Nephron (organoid): Measurements from ENCODE around the gene SRL.

Experiments
- H3K27ac Mint-ChIP-seq, 3 experiments: 2 replicates each; pipeline ENCODE4 v1.8.0; 2020; ENCODE audit warnings: mixed read lengths in 3 of 3, mild to moderate bottlenecking in 2 of 3, moderate library complexity in 1 of 3
- H3K27me3 Mint-ChIP-seq: 2 replicates; pipeline ENCODE4 v1.8.0; 2021; ENCODE audit warnings: low read depth, mild to moderate bottlenecking, moderate library complexity, mixed read lengths
- H3K36me3 Mint-ChIP-seq: 2 replicates; pipeline ENCODE4 v1.8.0; 2020; ENCODE audit warnings: low read depth, mixed read lengths
- H3K4me1 Mint-ChIP-seq: 2 replicates; pipeline ENCODE4 v1.8.0; 2020; ENCODE audit warnings: mixed read lengths
- H3K4me3 Mint-ChIP-seq, 3 experiments: 2 replicates each; pipeline ENCODE4 v1.8.0; 2020; ENCODE audit warnings: mild to moderate bottlenecking in 3 of 3, mixed read lengths in 3 of 3, moderate library complexity in 2 of 3
- H3K9me3 Mint-ChIP-seq: 2 replicates; pipeline ENCODE4 v1.8.0; 2020; ENCODE audit warnings: mixed read lengths
- TF ChIP-seq, protein P1 (sequence below), 3 experiments: fragments of 200-600 bp; sonication (generic); IDR thresholded peaks; one replicate each; pipeline ENCODE4 v1.5.0; 2021; ENCODE audit warnings: antibody characterized with exemption in 3 of 3; ENCODE audit not compliant: unreplicated experiment in 3 of 3

Gene SRL

DNA sequence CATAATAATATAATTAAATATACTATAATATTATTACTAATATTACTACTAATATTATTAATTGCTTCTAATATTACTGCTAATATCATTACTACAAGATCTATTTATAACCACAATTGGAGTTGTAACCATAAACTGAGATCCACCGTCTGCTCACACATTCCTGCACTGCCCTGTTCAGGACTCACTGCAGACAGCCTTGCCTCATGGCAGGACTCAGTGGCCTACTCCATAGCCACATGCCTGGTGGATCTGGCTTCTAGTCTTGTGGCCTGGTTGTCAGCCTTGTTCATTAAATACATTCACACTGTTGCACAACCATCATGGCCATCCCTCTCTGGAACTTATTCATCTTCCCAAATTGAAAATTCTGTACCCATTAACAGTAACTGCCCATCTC lies 48.0 kb downstream of the SRL start:
- Mint-ChIP-seq H3K36me3 (no peaks in the 10 kb centered on the region), H3K9me3 (no peaks in the 10 kb centered on the region), H3K27me3 (no peaks in the 10 kb centered on the region), H3K27ac (no peak overlapping the region), H3K4me3 (no peak overlapping the region), H3K4me1 (peaks cover 16% of the 10 kb centered on the region)
- TF ChIP-seq, protein P1, sequence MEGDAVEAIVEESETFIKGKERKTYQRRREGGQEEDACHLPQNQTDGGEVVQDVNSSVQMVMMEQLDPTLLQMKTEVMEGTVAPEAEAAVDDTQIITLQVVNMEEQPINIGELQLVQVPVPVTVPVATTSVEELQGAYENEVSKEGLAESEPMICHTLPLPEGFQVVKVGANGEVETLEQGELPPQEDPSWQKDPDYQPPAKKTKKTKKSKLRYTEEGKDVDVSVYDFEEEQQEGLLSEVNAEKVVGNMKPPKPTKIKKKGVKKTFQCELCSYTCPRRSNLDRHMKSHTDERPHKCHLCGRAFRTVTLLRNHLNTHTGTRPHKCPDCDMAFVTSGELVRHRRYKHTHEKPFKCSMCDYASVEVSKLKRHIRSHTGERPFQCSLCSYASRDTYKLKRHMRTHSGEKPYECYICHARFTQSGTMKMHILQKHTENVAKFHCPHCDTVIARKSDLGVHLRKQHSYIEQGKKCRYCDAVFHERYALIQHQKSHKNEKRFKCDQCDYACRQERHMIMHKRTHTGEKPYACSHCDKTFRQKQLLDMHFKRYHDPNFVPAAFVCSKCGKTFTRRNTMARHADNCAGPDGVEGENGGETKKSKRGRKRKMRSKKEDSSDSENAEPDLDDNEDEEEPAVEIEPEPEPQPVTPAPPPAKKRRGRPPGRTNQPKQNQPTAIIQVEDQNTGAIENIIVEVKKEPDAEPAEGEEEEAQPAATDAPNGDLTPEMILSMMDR (IDR thresholded peaks at IDR 0.05; ENCODE audit: unreplicated experiment in 3 of 3) = no peak

DNA sequence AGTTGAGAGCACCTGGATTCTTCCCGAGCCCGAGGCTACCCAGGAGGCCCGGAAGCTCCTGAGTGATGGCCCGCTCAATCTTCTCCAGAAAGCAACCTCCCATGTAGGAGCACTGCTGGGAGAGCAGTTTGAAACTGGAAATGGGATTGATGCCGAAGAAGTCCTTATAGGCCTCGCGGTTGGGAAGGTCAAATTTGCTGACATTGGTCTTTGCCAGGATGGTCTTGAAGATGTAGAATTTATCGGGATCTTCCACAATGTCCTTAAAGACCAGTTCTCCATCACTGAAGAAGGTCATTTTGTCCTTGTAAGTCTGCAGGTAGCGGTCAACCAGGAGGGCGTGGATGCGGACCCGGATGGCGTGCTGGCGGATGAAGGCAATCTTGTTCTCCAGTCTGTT lies 49.7 kb downstream of the SRL start:
- H3K4me1 Mint-ChIP-seq = peaks cover 18% of the 10 kb centered on the region
- no peak overlapping the region for H3K27ac Mint-ChIP-seq
- peaks cover 3% of the 10 kb centered on the region for H3K27me3 Mint-ChIP-seq
- H3K4me3 Mint-ChIP-seq = no peak overlapping the region
- TF ChIP-seq, protein P1 (IDR thresholded peaks at IDR 0.05; ENCODE audit: unreplicated experiment in 3 of 3) = no peak
- no peaks in the 10 kb centered on the region for H3K36me3 Mint-ChIP-seq
- no peaks in the 10 kb centered on the region for H3K9me3 Mint-ChIP-seq

DNA sequence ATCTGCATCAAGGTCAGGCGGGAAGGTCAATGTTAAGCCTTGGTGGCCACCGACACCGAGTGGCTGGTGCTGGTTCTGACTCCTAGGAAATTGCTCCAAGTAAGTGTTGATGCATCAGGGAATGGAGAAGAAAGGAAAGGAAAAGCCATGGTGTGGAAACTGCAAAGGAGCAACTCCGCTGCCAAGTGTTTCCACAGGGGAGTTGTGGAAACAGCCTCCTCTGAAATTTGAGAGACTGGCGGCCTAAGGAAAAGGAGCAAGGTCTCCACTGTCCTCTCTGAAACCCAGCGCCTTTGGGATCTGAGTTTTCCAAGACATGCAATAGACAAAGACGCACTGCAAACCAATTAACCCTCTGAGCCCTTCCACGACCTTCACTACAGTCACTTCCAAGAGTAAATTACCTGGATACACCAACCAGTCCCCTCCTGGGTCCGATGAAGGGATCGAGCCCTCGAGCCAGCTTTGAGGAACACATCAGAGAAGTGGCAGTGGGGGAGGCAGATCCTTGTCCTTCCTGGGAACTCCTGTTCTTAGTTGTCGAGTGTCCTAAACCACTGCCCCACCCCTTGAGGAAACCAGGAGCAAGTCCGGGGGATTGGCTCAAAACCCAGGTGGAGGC lies 51.1 kb downstream of the SRL start:
- Mint-ChIP-seq H3K9me3 (no peaks in the 10 kb centered on the region), H3K4me1 (peaks cover 18% of the 10 kb centered on the region), H3K4me3 (no peak overlapping the region), H3K27ac (peak overlapping the region in 1 of 3 experiments; percentile 5), H3K27me3 (peaks cover 3% of the 10 kb centered on the region), H3K36me3 (no peaks in the 10 kb centered on the region)
- TF ChIP-seq, protein P1 (IDR thresholded peaks at IDR 0.05; ENCODE audit: unreplicated experiment in 3 of 3) = no peak

DNA sequence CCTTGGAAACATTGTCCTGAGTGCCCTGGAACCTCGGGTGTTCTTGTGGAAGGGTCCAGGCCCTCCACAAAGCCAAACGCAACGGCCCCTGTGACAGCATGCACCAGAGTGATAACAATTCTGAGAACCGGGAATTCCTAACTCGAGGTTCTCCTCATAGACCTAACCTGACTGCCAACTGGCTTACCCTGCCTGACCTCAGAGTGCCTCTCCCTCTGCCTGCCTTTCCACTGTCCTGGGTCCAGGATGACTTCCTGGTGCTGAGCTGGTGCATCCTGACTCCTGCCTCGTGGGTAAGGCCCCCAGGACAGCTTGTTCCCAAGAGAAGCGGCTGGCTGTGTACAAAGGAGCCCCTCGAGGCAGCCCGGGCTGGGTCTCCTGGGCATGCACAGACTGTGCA lies 51.8 kb downstream of the SRL start:
- peaks cover 18% of the 10 kb centered on the region for H3K4me1 Mint-ChIP-seq
- no peaks in the 10 kb centered on the region for H3K36me3 Mint-ChIP-seq
- TF ChIP-seq, protein P1 (IDR thresholded peaks at IDR 0.05; ENCODE audit: unreplicated experiment in 3 of 3) = no peak
- H3K27ac Mint-ChIP-seq = peak overlapping the region in 1 of 3 experiments; percentile 5
- H3K27me3 Mint-ChIP-seq = peaks cover 3% of the 10 kb centered on the region
- no peaks in the 10 kb centered on the region for H3K9me3 Mint-ChIP-seq
- no peak overlapping the region for H3K4me3 Mint-ChIP-seq

DNA sequence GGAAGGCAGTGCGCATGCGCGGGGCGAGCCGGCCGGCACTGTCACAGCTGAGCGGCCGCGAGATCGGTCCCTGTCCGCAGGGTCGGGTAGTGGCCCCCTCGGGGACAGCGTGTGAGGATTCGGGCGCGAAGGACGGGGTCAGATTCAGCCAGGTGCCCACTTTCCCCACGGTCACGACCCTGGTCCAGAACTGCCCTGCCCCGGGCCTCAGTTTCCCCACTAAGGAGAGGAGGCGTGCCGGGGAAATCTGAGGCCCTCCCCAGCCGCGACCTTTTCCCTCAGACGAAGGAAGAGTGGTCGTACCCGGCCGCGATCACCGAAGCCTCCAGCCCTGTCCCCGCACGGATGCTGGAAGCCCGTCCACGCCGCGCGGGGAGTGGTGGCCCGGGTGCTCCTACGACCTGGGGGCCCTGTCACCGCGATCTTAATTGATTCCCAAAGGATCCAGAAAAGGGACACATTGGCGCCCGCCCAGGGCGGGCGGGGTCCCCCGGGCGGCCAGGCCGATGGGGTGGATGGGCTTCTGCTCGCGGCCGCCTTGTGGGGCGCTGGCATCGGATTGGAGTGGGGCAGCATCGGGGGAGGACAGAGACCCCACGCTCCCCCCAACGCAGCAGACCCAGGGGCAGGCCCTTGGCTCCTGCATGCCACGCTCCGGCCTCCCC lies 57.7 kb downstream of the SRL start:
- TF ChIP-seq, protein P1 (IDR thresholded peaks at IDR 0.05; ENCODE audit: unreplicated experiment in 3 of 3) = no peak
- no peaks in the 10 kb centered on the region for H3K9me3 Mint-ChIP-seq
- no peaks in the 10 kb centered on the region for H3K36me3 Mint-ChIP-seq
- peaks cover 6% of the 10 kb centered on the region for H3K27me3 Mint-ChIP-seq
- peaks cover 16% of the 10 kb centered on the region for H3K4me1 Mint-ChIP-seq
- H3K4me3 Mint-ChIP-seq = peak overlapping the region; percentile 80 to 84 (median 84)
- peak overlapping the region; percentile 33 to 54 (median 38) for H3K27ac Mint-ChIP-seq
